GM20431 (cell line): ENCODE data around the gene RER1.

ENCODE experiments used
- in situ Hi-C: fragments of 300-500 bp; cut with MseI, MboI; formaldehyde crosslinking; loops from one replicate; pipeline ENCODE4 v1.15.0; 2020; ENCODE audit warnings: low sequenced_read_pairs; ENCODE audit not compliant: unreplicated experiment

The RER1 gene

DNA sequence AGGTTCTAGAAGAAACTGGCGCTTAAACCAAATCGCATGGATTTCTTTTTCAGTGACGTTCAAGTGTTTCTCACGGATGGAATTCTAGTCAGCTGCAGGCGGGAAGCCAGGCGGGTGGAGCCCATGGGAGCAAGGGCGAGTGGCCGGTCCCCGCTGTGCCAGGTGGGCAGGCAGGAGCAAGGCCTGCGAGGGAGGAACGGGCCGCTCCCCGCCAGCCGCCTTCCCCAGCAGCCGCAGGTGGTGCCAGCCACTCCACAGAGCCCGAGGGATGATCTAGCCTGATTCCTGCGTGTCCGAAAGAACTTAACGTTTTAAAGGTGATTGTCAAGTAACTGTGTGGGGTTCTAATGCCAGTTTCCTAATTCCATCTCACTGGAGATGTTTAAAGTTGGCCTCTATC lies 11.6 kb downstream of the RER1 start:
- in situ Hi-C loops: no loop called here

DNA sequence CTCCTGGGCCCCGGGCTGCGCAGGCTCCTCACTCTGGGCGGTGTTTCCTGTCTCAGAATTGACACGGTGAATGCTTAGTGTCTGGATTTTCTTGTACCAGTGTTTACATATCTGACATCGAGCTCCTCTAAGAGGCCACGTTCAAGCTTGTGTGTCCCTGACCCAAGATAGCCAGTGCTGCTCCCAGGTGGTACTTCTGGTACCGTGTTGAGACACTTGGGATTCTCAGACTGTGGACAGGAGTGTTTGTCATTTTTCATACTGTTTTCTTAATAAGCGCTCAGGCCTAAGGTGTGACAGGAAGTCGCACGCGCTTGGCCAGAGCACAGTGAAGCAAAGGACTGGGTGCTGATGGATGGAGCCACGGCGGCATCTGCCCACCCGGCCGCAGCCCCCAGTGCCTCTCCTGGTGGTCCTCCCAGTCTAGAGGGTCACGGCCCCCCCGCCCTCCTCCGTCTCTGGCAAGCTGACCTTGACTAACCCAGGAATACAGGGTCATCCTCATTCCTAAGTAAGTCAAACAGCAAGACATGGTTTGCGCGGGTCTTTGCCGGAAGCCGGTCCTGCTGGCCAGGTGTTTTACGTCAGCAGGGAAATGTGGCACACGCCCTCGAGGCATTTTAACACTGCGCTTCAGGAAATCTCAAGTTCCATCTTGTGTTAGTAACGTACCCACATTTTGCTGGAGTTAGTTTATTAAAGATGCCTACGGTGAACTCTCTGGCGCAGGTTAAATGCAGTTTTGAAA lies 12.7 kb downstream of the RER1 start:
- in situ Hi-C loops: no loop called here

DNA sequence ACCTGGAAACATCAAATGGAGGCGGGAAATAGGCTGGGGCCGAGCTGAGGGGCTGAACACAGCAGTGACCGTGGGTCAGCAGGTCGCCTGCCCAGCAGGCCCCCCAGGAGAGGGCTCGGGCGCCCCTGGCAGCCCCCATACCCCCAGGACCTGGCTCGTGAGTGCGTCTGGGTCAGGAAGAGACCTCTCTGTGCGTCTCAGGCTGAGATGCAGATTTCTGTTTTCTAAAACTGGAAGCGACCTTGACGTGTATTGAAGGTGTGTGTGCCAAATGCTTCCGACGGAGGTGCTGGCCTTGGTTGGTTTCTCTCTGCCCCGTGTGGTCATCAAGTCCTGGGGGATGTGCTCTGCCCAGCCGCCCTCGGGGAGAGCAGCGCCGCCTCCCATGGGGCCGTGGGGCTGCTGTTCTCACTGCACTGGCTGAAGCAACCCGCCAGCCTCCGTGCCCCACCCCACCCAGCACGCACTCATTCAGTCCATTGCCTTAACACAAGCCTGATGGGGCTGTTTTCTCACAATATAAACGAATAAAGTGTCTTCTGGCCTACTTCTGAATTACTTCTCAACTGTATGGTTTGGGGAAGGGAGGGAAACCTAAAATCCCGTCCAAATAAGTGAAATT lies 13.4 kb downstream of the RER1 start:
- in situ Hi-C loops: no loop called here

DNA sequence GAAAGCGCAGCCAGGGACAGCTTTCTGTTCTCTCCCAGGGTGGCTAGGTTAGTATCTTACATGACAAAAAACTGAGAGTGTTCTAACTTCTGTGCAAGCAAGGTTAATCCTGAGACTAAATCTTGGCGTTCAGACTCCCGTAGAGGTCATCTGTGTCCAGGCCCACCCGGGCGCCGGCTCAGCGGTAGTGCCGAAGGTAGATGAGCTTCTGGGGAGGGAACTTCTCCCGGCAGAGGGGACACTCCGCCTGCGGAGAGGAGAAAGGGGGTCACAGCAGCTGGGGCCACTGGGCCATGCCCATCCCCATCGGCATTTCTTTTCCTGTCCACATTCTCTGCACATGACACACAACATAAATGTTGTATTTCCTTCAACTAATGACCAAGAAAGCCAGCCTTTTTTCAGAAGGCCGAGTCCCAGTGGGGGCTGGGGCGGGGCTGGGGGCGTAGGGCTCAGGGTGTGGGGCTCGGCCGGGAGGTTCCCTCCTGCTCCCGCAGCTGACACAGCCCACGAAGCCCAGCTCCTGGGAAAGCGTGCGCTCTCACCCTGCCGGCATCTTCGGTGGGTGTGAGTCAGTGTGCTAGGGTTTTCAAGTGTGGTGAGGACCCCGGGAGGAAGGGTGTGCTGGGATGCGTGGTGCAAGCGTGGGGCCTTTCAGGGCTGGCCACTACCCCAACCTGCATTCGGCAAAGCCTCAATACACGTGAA lies 14.1 kb downstream of the RER1 start:
- in situ Hi-C loops: no loop called here

DNA sequence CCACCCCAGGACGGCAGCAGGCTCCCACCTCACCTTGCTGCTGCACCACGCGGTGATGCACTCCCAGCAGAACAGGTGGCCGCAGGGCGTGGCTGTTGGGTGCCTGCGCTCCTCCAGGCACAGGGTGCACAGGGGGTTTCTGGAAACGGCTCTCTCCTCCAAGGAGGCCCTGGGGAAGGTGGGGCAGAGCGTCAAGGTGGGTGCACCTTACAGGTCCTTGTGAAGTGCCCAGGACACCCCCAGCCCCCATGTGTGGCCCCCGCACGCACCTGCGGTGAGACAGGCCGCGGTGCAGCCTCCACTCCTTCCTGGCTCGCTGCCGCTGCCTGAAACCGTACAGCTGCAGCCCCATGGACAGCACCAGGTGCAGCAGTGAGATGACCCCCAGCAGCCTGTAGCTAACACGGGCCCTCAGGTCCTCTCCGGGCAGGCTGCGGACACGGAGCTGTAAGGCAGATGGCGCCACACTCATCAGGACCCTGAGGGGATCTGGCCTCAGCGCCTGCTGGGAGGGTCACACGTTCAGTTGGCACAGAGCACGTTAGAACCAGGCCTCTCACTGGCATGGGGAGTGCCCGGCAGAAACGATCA lies 14.9 kb downstream of the RER1 start:
- in situ Hi-C loops: no loop called here

DNA sequence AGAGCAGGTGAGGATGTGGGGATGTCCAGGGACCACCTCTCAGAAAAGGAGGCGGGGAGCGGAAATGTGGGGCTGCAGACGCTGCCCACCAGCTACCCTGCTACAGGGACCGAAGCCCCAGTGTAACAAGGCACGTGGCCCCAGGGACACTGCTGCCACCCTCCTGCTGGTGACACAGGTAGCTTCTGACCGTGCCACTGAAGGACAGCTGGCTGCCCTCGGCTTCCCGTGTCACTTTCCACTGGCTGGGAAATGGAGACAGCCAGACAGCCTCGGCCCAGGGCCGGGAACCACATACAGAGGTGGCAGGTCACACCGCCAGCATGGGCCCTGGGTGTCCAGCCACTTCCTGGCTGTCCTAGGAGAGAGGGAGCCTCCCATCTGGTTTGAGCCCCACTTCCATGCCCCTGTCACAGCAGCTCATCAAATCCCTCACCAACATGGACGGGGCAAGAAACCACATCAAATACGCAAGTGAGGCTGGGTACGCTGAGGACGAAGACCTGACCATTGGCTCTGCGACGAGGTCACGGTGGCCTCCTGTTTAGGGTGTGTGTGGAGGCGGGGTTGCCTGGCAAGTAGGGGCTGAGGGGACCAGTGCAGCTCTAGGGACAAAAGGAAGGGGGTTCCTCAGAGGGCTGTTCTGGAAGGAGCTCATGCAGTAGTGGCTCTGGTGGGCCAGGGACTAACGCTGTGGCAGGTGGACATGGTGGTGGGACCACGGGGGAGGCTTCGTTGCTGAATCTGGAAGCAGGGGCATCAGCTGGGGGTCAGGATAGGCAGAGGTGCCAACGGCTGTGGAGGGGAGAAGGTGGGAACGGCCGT lies 15.7 kb downstream of the RER1 start:
- in situ Hi-C loops: no loop called here

DNA sequence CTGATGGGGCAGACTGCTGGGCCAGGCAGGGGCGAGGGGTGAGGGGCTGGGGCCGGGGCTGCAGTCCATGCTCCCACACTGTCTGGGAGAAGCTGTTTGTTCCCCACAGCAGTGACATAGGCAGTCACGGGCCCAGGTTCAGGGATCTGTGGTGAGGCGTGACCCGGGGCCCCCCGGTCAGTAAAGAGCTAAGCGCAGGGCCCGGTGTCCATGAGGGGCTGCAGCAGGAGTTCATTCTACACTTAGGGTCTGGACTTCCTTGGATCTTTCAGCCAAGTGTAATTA lies 16.3 kb downstream of the RER1 start:
- in situ Hi-C loops: no loop called here

DNA sequence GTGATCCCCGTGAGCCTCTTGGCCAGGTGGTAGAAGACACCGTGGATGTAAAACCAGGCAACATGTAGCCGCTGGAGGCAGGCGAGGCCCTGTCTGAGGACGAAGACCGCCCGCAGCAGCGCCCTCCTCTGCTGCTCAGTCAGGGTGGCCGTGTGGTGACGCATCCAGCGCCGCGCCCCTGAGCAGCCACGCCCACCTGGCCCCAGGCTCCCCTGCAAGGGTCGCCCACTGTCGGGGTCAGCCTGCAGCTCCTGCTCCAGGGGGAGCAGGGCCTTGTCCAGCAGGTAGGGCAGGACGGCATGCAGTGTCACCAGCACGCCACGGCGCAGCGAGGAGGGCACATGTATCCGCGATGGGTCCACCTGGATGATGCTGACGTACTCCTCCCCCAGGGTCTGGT lies 16.8 kb downstream of the RER1 start:
- in situ Hi-C loops: no loop called here

DNA sequence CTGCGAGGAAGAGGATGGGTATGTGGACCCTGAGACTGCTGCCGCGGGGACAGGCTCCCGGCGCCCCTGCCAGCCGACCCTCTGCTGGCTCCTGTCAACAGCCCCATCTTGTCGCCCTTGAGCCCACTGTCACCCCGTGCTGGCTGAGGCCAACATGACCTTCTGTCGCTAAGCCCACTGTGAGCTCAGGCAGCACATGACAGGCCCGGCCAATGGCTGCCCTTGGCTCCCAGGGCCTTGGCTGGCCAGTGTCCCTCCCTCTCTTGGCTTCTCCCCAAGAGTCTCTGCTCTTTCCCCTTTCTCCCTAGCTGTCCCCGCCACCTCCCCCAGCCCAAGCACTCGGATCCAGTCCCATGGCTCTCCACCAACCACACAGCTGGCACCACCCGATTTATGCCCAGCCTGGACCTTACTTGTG lies 17.2 kb downstream of the RER1 start:
- in situ Hi-C loops: no loop called here

DNA sequence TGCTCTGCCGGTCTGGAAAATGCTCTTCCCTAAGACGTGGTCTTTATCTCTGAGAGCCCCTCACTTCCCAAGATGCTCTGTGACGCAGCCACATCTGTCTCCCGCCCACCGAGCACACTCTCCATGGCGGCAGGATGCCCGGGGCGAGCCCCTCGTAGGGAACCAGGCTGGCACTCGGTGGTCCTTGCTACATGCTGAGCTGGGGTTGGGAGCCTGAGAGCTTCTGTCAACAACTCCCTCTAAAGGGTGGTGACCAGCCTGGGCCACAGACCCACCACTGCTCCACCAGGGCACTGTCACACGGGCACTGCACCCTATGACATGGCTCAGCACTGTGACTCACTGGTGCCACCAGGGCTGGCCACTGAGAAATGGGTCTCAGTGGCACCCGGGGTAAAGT lies 18.1 kb downstream of the RER1 start:
- in situ Hi-C loops: loop anchor here (10.0 kb wide), 1 partner anchor 135 kb away; no protein-coding TSS in a partner anchor

DNA sequence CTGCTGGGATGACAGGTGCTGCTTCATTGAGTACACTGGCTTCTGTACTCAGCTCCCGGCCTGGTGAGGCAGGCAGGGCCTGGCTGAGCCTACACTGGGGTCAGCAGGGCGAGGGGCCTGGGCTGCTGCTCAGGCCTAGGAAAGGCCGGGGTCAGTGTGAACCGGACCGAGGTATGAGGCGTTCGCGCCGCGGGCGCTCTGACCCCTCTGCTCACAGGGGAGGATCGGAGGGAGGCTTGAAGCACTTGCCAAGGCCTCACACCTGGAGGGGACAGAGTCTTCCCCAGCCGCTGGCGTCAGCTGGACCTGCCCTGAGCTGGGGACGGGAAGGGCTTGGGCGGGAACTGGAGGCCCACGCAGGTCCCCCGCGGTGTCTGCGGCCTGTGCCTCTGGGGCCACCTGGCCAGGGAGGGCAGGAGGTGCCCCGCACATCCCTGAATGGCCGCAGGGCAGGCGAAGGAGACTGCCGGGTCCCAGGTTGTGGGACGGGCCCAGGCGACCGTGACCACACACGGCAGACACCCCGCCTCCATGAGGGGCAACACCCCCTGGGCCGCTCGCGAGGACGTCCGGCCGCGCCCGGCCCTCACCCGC lies 20.3 kb downstream of the RER1 start:
- in situ Hi-C loops: loop anchor here (10.0 kb wide), 1 partner anchor 133 kb away; no protein-coding TSS in a partner anchor

DNA sequence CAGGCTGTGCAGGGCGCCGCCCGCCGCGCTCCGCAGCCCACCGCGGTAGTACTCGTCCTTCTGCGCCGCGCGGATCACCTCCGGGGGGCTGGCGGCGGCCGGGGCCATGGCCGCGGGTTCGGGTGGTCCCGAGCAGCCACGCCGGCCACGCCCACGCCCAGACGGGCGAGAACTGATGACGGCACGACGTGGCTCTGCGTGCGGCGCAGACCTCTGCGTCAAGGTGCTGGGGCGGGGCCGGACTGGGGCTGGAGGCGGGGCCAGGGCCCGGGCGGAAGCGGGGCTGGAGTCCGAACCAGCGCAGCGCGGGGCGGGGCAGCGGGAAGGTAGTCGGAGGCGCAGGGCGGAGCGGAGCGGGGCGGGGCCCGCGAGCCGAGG lies 20.7 kb downstream of the RER1 start, which contains the start of gene PEX10:
Gene PEX10 (minus strand): TSS at position 170 of the 378 bp plus-strand sequence. CDS start 62 bp downstream, at position 108.
- in situ Hi-C loops: loop anchor here (10.0 kb wide), 1 partner anchor 132 kb away; no protein-coding TSS in a partner anchor

DNA sequence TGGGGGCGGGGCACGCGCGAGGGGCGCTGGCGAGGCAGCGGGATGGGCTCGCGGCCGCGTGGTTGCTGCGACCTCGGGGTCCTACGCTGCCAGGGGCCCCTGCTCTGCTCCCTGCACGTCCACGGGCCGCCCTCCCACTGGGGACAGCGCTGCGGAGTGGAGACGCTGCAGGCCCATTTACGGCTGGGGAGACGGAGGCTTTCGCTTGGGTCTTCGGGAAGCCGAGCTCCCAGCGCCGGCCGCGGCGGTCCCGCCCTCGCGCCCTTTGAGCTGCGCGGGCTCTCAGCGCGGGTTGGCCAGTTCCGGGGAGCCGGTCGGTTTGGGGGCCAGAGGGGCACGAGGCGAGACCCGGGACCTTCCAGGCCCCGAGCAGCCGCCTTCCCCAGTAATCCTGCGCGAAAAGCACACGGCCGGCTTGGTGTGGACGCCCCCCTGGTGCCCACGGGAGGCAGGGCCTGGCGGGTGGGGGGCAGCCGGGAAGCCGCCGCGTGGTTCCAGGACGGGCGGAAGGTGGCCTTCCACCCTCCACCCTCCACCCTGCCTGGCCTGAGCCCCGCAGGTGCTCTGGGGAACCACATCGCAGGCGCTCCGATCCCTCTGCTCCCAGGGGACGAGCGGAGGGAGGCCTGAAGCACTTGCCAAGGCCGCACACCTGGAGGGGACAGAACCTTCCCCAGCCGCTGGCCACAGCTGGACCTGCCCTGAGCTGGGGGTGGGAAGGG lies 21.3 kb downstream of the RER1 start:
- in situ Hi-C loops: loop anchor here (10.0 kb wide), 1 partner anchor 132 kb away; no protein-coding TSS in a partner anchor

DNA sequence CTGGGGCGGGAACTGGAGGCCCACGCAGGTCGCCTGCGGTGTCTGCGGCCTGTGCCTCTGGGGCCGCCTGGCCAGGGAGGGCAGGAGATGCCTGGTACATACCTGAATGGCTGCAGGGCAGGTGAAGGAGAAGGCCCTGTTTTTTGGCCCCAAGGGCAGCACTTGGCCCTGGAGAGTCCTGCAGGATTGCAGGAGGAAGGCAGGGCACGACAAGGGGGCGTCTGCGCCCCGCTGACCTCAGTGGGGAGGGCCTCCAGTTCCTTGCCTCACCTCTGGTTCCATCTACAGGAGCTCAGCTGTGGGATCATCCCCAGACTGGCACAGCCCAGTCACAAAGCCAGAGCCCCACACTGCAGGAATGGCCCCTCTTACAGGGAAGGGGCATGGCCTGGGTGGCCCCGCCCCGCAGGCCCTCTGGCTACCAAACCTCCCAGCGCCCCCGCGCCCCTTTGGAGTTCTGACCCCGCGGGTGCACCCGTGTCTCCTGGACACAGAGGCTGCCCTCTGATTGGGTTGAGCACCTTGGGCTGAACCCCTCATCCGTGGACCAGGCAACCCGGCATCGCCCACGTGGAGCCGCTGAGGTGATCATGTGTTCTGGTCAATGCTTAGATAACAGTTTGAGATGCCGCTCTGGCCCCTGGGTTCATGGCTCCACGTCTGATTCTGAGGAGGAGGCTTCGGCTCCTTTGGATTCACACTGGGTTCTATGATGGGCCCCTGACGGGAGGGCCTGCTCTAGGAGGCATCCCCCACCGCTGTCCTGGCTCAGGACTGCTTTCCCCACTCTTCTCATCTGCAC lies 22.1 kb downstream of the RER1 start:
- in situ Hi-C loops: loop anchor here (10.0 kb wide), 1 partner anchor 131 kb away; no protein-coding TSS in a partner anchor

DNA sequence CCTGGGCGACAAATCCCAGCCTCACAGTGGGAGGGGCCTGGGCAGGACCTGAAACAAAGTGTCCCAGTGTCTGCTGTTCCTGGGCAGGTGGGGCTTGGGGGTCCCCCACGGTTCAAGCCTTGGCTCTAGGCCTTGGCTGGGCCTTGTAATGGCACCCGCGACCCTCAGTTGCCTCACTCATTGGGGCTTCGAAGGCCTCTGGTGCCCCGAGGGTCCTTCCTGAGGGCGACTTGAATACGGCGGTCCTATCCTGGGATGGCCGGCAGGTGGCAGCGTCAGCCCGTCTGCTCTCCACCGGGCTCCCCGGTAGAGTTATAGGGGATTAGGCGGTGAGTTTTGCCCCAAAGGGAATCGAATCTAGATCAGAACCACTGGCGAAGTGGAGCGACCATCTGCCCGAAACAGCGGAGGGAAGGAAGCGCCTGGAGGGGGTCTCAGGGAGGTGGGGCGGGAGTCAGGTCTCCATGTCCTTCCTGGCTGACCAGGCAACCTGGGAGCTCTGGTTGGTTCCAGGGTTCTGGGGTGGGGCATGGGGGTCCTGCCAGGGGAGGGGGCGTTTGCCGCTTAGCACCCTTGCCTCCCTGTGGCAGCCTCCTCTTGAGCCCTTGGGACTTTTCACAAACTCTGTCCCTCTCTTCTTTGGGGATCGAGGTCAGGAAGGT lies 22.8 kb downstream of the RER1 start:
- in situ Hi-C loops: loop anchor here (10.0 kb wide), 1 partner anchor 130 kb away; no protein-coding TSS in a partner anchor

DNA sequence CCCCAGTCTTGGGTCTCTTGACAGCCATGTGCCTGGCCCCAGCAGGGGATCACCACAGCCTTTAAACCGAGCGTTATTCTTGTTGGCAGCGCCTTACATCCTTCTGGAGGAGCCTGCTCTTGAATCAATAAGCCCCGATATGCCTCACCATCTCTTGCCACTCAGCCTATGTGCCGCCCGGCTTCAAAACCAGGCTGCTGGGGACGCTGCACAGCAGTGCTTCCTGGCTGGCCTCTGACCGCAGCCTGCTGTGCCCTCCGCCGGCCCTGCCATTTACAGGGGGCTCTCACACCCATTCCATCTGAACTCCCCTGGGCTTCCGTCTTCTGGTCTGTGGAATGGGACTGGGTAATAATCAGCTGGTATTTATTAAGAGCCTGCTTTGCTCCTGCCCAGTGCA lies 23.7 kb downstream of the RER1 start:
- in situ Hi-C loops: loop anchor here (10.0 kb wide), 1 partner anchor 129 kb away; no protein-coding TSS in a partner anchor

DNA sequence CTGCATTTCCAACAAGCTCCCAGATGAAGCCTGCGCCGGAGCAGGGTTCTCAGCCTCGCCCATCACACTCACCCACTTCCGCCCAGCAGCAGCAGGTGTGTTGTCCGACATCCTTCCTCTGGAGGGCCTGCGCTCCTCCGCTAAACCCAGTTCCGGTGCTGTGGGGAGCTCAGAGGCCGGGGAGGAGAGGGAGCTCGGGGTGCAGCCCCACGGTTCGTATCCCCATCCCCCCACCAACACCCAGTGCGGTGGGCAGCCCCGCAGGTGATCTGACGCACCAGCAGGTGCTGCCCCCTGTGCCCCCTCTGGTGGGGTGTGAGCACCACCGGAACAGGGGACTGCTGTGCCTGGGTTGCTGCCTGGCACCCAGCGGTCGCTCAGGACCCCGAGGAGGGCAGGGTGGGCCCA lies 24.2 kb downstream of the RER1 start:
- in situ Hi-C loops: loop anchor here (10.0 kb wide), 1 partner anchor 129 kb away; no protein-coding TSS in a partner anchor
